ENCODE measurements around the gene FBXL16. TPM values are rescaled to one million over a fixed set of nuclear protein-coding genes. Genes with fewer than 3 reads are reported as not detected.

FBXL16 gene
- total RNA-seq, 4 donors from 2014 or later, result 5.8 to 7.5 (median 6.9) TPM

GRCh38 chr16:730666-731509, 25.3 kb upstream of the FBXL16 start:
- intact Hi-C loops (cut with DNase I), result no loop called here
- Histone ChIP-seq H3K27me3 (no peaks in the 10 kb centered on the region), H3K4me1 (peaks cover 24 to 28% of the 10 kb centered on the region in 2 donors), H3K36me3 (peaks cover 12 to 26% of the 10 kb centered on the region in 2 donors), H3K27ac (no peak overlapping the region), H3K9me3 (no peaks in the 10 kb centered on the region), H3K4me3 (replicated peaks in 1 of 3) (no peak overlapping the region)
- no peak for DNase-seq
- whole genome bisulfite sequencing, 2 donors, result 88 to 99% methylated on average over 10 to 13 of the region's 22 CpGs
- no peak for TF ChIP-seq POLR2A (IDR thresholded peaks at IDR 0.05)
- TF ChIP-seq CTCF (IDR thresholded peaks at IDR 0.05), result no peak

- H3K36me3 ChIP-seq, result peaks cover 7 to 21% of the 10 kb centered on the region in 2 donors
Observed at GRCh38 chr16:729768-730665, 24.4 kb upstream of the FBXL16 start.

GRCh38 chr16:728890-729744, 23.5 kb upstream of the FBXL16 start:
- H3K4me3 ChIP-seq (replicated peaks in 1 of 3), result no peak overlapping the region
- DNase-seq, result no peak
- no peaks in the 10 kb centered on the region for H3K9me3 ChIP-seq
- H3K36me3 ChIP-seq, result peaks cover 7 to 14% of the 10 kb centered on the region in 2 donors
- peaks cover 24 to 28% of the 10 kb centered on the region in 2 donors for H3K4me1 ChIP-seq
- intact Hi-C loops (cut with DNase I), result no loop called here
- TF ChIP-seq POLR2A (IDR thresholded peaks at IDR 0.05) (no peak), CTCF (IDR thresholded peaks at IDR 0.05) (no peak)
- H3K27me3 ChIP-seq, result no peaks in the 10 kb centered on the region
- no peak overlapping the region for H3K27ac ChIP-seq
- WGBS, 2 donors, result 81 to 94% methylated on average over 5 to 8 of the region's 55 CpGs

More at GRCh38 chr16:729768-730665, 24.4 kb upstream of the FBXL16 start:
- WGBS, 2 donors, result 91 to 92% methylated on average over 20 to 24 of the region's 37 CpGs
- TF ChIP-seq CTCF (IDR thresholded peaks at IDR 0.05) (no peak), POLR2A (IDR thresholded peaks at IDR 0.05) (no peak)
- H3K4me1 ChIP-seq, result peaks cover 24 to 28% of the 10 kb centered on the region in 2 donors
- intact Hi-C loops (cut with DNase I), result no loop called here
- H3K4me3 ChIP-seq (replicated peaks in 1 of 3), result no peak overlapping the region
- no peak overlapping the region for H3K27ac ChIP-seq
- DNase-seq, result no peak
- no peaks in the 10 kb centered on the region for H3K9me3 ChIP-seq
- no peaks in the 10 kb centered on the region for H3K27me3 ChIP-seq

GRCh38 chr16:728131-728889, 22.7 kb upstream of the FBXL16 start:
- no peak overlapping the region for H3K27ac ChIP-seq
- no peak for TF ChIP-seq POLR2A (IDR thresholded peaks at IDR 0.05)
- TF ChIP-seq CTCF (IDR thresholded peaks at IDR 0.05), result no peak
- H3K36me3 ChIP-seq, result peaks cover 6 to 7% of the 10 kb centered on the region in 2 donors
- peak overlapping the region in 1 of 3 donors; percentile 41 for H3K4me3 ChIP-seq (replicated peaks in 1 of 3)
- no peaks in the 10 kb centered on the region for H3K27me3 ChIP-seq
- H3K9me3 ChIP-seq, result no peaks in the 10 kb centered on the region
- peak; percentile 37 to 47 for DNase-seq
- WGBS, 2 donors, result 0% methylated on average over 4 of the region's 80 CpGs; no CpG with 5 or more reads in 1 of the 2 donors
- intact Hi-C loops (cut with DNase I), result no loop called here
- peaks cover 24 to 28% of the 10 kb centered on the region in 2 donors for H3K4me1 ChIP-seq
